ENCODE results near the gene PRDM2.
A peak's percentile ranks its signal among the peaks of the same experiment; 100 is the strongest.

Gene PRDM2

GRCh38 chr1:13749543-13750341, 49.8 kb downstream of the PRDM2 start:
- H3K9me3 ChIP-seq (ENCODE audit: control insufficient read depth in 5 of 5, low read length in 5 of 5): no peaks in the 10 kb centered on the region
- H3K4me1 ChIP-seq (ENCODE audit: control insufficient read depth in 5 of 5, insufficient read depth in 5 of 5, low read length in 5 of 5): peaks cover 8 to 44% (median 40%) of the 10 kb centered on the region in 5 donors
- H3K27ac ChIP-seq (ENCODE audit: low read depth, low read length): peak overlapping the region; percentile 96

DNA sequence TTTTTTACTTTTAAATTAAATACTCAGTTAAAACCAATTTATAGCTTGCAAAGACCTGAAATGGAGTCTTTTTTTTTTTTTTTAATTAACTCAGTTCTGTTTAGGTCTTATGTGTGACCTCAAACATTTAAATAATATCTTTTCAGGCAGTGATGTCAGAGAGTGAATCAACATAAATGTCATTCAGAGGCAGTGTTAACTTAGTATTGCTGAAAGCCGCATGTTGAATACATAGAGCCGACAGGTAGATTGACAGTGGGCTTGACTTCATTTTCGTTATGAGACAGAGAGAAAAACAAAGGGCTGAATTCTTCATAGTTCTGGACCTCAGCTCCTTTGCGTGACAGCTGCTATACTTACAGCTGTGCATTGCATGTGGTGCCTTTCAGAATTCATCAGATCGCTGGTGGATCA, 51.5 kb downstream of the PRDM2 start:
- Histone ChIP-seq H3K27ac (ENCODE audit: low read depth, low read length) (no peak overlapping the region), H3K36me3 (ENCODE audit: control insufficient read depth in 5 of 5, insufficient read depth in 5 of 5, low read length in 5 of 5) (peaks cover 0 to 6% (median 0%) of the 10 kb centered on the region in 5 donors), H3K4me1 (ENCODE audit: control insufficient read depth in 5 of 5, insufficient read depth in 5 of 5, low read length in 5 of 5) (peaks cover 8 to 51% (median 46%) of the 10 kb centered on the region in 5 donors), H3K27me3 (ENCODE audit: control insufficient read depth in 5 of 5, insufficient read depth in 4 of 5, low read length in 5 of 5) (no peaks in the 10 kb centered on the region), H3K9ac (ENCODE audit: low read length in 5 of 5) (peak overlapping the region in 2 of 5 donors; percentile 40 to 87), H3K4me3 (ENCODE audit: low read depth in 1 of 5, low read length in 5 of 5) (no peak overlapping the region), H3K9me3 (ENCODE audit: control insufficient read depth in 5 of 5, low read length in 5 of 5) (no peaks in the 10 kb centered on the region)

More at GRCh38 chr1:13749543-13750341, 49.8 kb downstream of the PRDM2 start:
- peaks cover 0 to 6% (median 0%) of the 10 kb centered on the region in 5 donors for H3K36me3 ChIP-seq (ENCODE audit: control insufficient read depth in 5 of 5, insufficient read depth in 5 of 5, low read length in 5 of 5)
- peak overlapping the region; percentile 75 to 92 (median 87) for H3K9ac ChIP-seq (ENCODE audit: low read length in 5 of 5)
- no peaks in the 10 kb centered on the region for H3K27me3 ChIP-seq (ENCODE audit: control insufficient read depth in 5 of 5, insufficient read depth in 4 of 5, low read length in 5 of 5)
- peak overlapping the region; percentile 81 to 90 (median 84) for H3K4me3 ChIP-seq (ENCODE audit: low read depth in 1 of 5, low read length in 5 of 5)

GRCh38 chr1:13751985-13752384, 52.0 kb downstream of the PRDM2 start:
- H3K36me3 ChIP-seq (ENCODE audit: control insufficient read depth in 5 of 5, insufficient read depth in 5 of 5, low read length in 5 of 5): peaks cover 0 to 6% (median 0%) of the 10 kb centered on the region in 5 donors
- H3K4me3 ChIP-seq (ENCODE audit: low read depth in 1 of 5, low read length in 5 of 5): no peak overlapping the region
- H3K4me1 ChIP-seq (ENCODE audit: control insufficient read depth in 5 of 5, insufficient read depth in 5 of 5, low read length in 5 of 5): peaks cover 8 to 54% (median 51%) of the 10 kb centered on the region in 5 donors
- no peaks in the 10 kb centered on the region for H3K27me3 ChIP-seq (ENCODE audit: control insufficient read depth in 5 of 5, insufficient read depth in 4 of 5, low read length in 5 of 5)
- H3K9me3 ChIP-seq (ENCODE audit: control insufficient read depth in 5 of 5, low read length in 5 of 5): no peaks in the 10 kb centered on the region
- no peak overlapping the region for H3K27ac ChIP-seq (ENCODE audit: low read depth, low read length)
- peak overlapping the region in 1 of 5 donors; percentile 40 for H3K9ac ChIP-seq (ENCODE audit: low read length in 5 of 5)

DNA sequence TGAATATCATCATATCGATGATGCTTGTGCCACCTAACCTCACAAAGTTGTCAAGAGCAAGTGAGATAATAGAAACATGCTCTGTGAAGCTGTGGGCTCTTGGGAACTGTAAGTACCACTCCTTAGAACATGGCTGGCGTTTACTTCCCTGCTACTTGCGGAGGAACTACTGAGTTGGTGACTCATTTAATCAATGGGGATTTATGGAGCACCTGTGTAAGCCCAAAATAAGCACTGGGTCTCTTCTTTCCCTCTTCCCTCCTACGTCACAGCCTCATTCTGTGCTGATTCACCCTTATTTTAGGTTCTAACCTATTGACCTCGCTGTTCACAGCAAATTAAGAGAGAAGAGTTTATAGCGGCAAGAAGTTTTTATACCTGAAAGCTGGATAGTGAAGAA, 52.9 kb downstream of the PRDM2 start:
- H3K27ac ChIP-seq (ENCODE audit: low read depth, low read length): no peak overlapping the region
- peaks cover 0 to 6% (median 0%) of the 10 kb centered on the region in 5 donors for H3K36me3 ChIP-seq (ENCODE audit: control insufficient read depth in 5 of 5, insufficient read depth in 5 of 5, low read length in 5 of 5)
- no peaks in the 10 kb centered on the region for H3K9me3 ChIP-seq (ENCODE audit: control insufficient read depth in 5 of 5, low read length in 5 of 5)
- H3K4me3 ChIP-seq (ENCODE audit: low read depth in 1 of 5, low read length in 5 of 5): no peak overlapping the region
- no peak overlapping the region for H3K9ac ChIP-seq (ENCODE audit: low read length in 5 of 5)
- no peaks in the 10 kb centered on the region for H3K27me3 ChIP-seq (ENCODE audit: control insufficient read depth in 5 of 5, insufficient read depth in 4 of 5, low read length in 5 of 5)
- H3K4me1 ChIP-seq (ENCODE audit: control insufficient read depth in 5 of 5, insufficient read depth in 5 of 5, low read length in 5 of 5): peaks cover 8 to 59% (median 55%) of the 10 kb centered on the region in 5 donors

- Histone ChIP-seq H3K36me3 (ENCODE audit: control insufficient read depth in 5 of 5, insufficient read depth in 5 of 5, low read length in 5 of 5) (peaks cover 0 to 6% (median 0%) of the 10 kb centered on the region in 5 donors), H3K27me3 (ENCODE audit: control insufficient read depth in 5 of 5, insufficient read depth in 4 of 5, low read length in 5 of 5) (no peaks in the 10 kb centered on the region), H3K9ac (ENCODE audit: low read length in 5 of 5) (no peak overlapping the region), H3K9me3 (ENCODE audit: control insufficient read depth in 5 of 5, low read length in 5 of 5) (no peaks in the 10 kb centered on the region), H3K27ac (ENCODE audit: low read depth, low read length) (no peak overlapping the region), H3K4me3 (ENCODE audit: low read depth in 1 of 5, low read length in 5 of 5) (no peak overlapping the region), H3K4me1 (ENCODE audit: control insufficient read depth in 5 of 5, insufficient read depth in 5 of 5, low read length in 5 of 5) (peaks cover 5 to 52% (median 49%) of the 10 kb centered on the region in 5 donors)
These were observed 53.8 kb downstream of the PRDM2 start for GRCh38 chr1:13753636-13754402.

GRCh38 chr1:13754510-13755103, 54.6 kb downstream of the PRDM2 start:
- Histone ChIP-seq H3K27me3 (ENCODE audit: control insufficient read depth in 5 of 5, insufficient read depth in 4 of 5, low read length in 5 of 5) (no peaks in the 10 kb centered on the region), H3K9ac (ENCODE audit: low read length in 5 of 5) (no peak overlapping the region), H3K4me3 (ENCODE audit: low read depth in 1 of 5, low read length in 5 of 5) (no peak overlapping the region)

DNA sequence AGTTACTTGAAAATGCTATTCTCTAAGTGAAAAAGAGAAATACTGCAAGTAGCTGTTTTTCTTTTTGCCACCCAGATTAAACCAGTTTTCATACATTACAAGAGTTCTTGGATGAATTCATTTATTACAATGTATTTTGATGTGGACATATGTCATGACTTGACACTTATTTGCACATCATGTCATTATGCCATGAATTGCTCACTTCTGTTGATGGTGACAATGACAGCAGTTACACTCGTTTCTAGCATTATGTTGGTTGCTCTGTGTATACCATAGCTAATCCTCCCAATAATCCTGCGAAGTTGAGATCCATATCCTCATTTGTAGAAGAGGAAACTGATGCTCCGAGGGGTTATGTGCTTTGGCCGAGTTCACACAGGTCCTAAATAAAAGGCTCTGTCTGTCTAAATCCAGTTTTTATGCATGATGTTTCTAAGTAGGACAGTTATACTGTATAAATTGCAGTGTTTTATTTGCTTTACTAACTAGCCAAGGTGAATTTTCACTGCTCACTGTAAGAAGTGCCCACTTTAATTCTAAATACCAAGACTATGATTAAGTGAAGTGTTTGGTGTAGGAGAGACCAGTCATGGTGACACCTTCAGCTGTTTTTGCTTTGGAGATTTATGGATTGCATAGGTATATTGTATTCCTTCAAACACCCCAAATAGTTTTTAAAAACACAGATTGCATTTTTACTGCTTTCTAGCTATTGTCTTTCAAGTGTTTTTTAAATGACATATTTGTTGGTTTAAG, 56.7 kb downstream of the PRDM2 start:
- Histone ChIP-seq H3K36me3 (ENCODE audit: control insufficient read depth in 5 of 5, insufficient read depth in 5 of 5, low read length in 5 of 5) (peaks cover 0 to 6% (median 0%) of the 10 kb centered on the region in 5 donors), H3K9ac (ENCODE audit: low read length in 5 of 5) (no peak overlapping the region), H3K4me3 (ENCODE audit: low read depth in 1 of 5, low read length in 5 of 5) (no peak overlapping the region), H3K27ac (ENCODE audit: low read depth, low read length) (no peak overlapping the region), H3K9me3 (ENCODE audit: control insufficient read depth in 5 of 5, low read length in 5 of 5) (no peaks in the 10 kb centered on the region), H3K27me3 (ENCODE audit: control insufficient read depth in 5 of 5, insufficient read depth in 4 of 5, low read length in 5 of 5) (no peaks in the 10 kb centered on the region), H3K4me1 (ENCODE audit: control insufficient read depth in 5 of 5, insufficient read depth in 5 of 5, low read length in 5 of 5) (peaks cover 3 to 44% (median 33%) of the 10 kb centered on the region in 5 donors)

More at GRCh38 chr1:13754510-13755103, 54.6 kb downstream of the PRDM2 start:
- H3K9me3 ChIP-seq (ENCODE audit: control insufficient read depth in 5 of 5, low read length in 5 of 5): no peaks in the 10 kb centered on the region
- peaks cover 0 to 6% (median 0%) of the 10 kb centered on the region in 5 donors for H3K36me3 ChIP-seq (ENCODE audit: control insufficient read depth in 5 of 5, insufficient read depth in 5 of 5, low read length in 5 of 5)
- H3K4me1 ChIP-seq (ENCODE audit: control insufficient read depth in 5 of 5, insufficient read depth in 5 of 5, low read length in 5 of 5): peaks cover 5 to 57% (median 51%) of the 10 kb centered on the region in 5 donors
- H3K27ac ChIP-seq (ENCODE audit: low read depth, low read length): no peak overlapping the region

GRCh38 chr1:13757693-13758092, 57.7 kb downstream of the PRDM2 start:
- no peak overlapping the region for H3K4me3 ChIP-seq (ENCODE audit: low read depth in 1 of 5, low read length in 5 of 5)
- peaks cover 2 to 47% (median 30%) of the 10 kb centered on the region in 5 donors for H3K4me1 ChIP-seq (ENCODE audit: control insufficient read depth in 5 of 5, insufficient read depth in 5 of 5, low read length in 5 of 5)
- no peak overlapping the region for H3K27ac ChIP-seq (ENCODE audit: low read depth, low read length)
- H3K27me3 ChIP-seq (ENCODE audit: control insufficient read depth in 5 of 5, insufficient read depth in 4 of 5, low read length in 5 of 5): no peaks in the 10 kb centered on the region
- H3K9ac ChIP-seq (ENCODE audit: low read length in 5 of 5): no peak overlapping the region
- peaks cover 0 to 8% (median 0%) of the 10 kb centered on the region in 5 donors for H3K36me3 ChIP-seq (ENCODE audit: control insufficient read depth in 5 of 5, insufficient read depth in 5 of 5, low read length in 5 of 5)
- no peaks in the 10 kb centered on the region for H3K9me3 ChIP-seq (ENCODE audit: control insufficient read depth in 5 of 5, low read length in 5 of 5)

GRCh38 chr1:13759072-13759471, 59.1 kb downstream of the PRDM2 start:
- no peak overlapping the region for H3K27ac ChIP-seq (ENCODE audit: low read depth, low read length)
- peaks cover 0 to 42% (median 30%) of the 10 kb centered on the region in 5 donors for H3K4me1 ChIP-seq (ENCODE audit: control insufficient read depth in 5 of 5, insufficient read depth in 5 of 5, low read length in 5 of 5)
- H3K4me3 ChIP-seq (ENCODE audit: low read depth in 1 of 5, low read length in 5 of 5): no peak overlapping the region
- H3K9me3 ChIP-seq (ENCODE audit: control insufficient read depth in 5 of 5, low read length in 5 of 5): no peaks in the 10 kb centered on the region
- H3K9ac ChIP-seq (ENCODE audit: low read length in 5 of 5): no peak overlapping the region
- peaks cover 0 to 8% (median 0%) of the 10 kb centered on the region in 5 donors for H3K36me3 ChIP-seq (ENCODE audit: control insufficient read depth in 5 of 5, insufficient read depth in 5 of 5, low read length in 5 of 5)
- no peaks in the 10 kb centered on the region for H3K27me3 ChIP-seq (ENCODE audit: control insufficient read depth in 5 of 5, insufficient read depth in 4 of 5, low read length in 5 of 5)
